Astrocyte of the spinal cord (primary cell): ENCODE data around the gene HK2.

ENCODE experiments used
- DNase-seq: peaks from one replicate; pipeline ENCODE4 v3.0.0; 2011; ENCODE audit warnings: low read depth, low spot score
- H3K4me3 ChIP-seq: 2 replicates; pipeline ENCODE4 v1.5.1; 2011; ENCODE audit warnings: low read depth, mild to moderate bottlenecking, low read length, moderate library complexity
- CTCF ChIP-seq: IDR thresholded peaks from 2 replicates; pipeline ENCODE4 v1.5.1; 2012; ENCODE audit warnings: low read depth, mild to moderate bottlenecking, low read length, inconsistent platforms
- in situ Hi-C: cut with HindIII; loops from 2 replicates; pipeline ENCODE4 v1.10.0; 2017; ENCODE audit warnings: low sequenced_read_pairs

HK2 gene

GRCh38 chr2:74927621-74928020, 93.7 kb downstream of the HK2 start:
- DNase-seq = no peak
- TF ChIP-seq CTCF = no peak
- in situ Hi-C loops = no loop called here
- H3K4me3 ChIP-seq = no peak overlapping the region

- TF ChIP-seq CTCF = no peak
Observed at GRCh38 chr2:74930811-74931486, 97.0 kb downstream of the HK2 start.

GRCh38 chr2:74931940-74932339, 98.0 kb downstream of the HK2 start:
- in situ Hi-C loops = no loop called here
- no peak for DNase-seq
- H3K4me3 ChIP-seq = no peak overlapping the region

More at GRCh38 chr2:74930811-74931486, 97.0 kb downstream of the HK2 start:
- H3K4me3 ChIP-seq = no peak overlapping the region
- in situ Hi-C loops = no loop called here
- no peak for DNase-seq

GRCh38 chr2:74935975-74936391, 102.1 kb downstream of the HK2 start:
- no peak for TF ChIP-seq CTCF
- DNase-seq = no peak
- in situ Hi-C loops = no loop called here
- H3K4me3 ChIP-seq = no peak overlapping the region

More at GRCh38 chr2:74931940-74932339, 98.0 kb downstream of the HK2 start:
- no peak for TF ChIP-seq CTCF

- in situ Hi-C loops = no loop called here
- no peak overlapping the region for H3K4me3 ChIP-seq
- TF ChIP-seq CTCF = no peak
- DNase-seq = no peak
Observed at GRCh38 chr2:74937221-74937880, 103.4 kb downstream of the HK2 start.

- no peak overlapping the region for H3K4me3 ChIP-seq
- no peak for TF ChIP-seq CTCF
- no peak for DNase-seq
- in situ Hi-C loops = no loop called here
Observed at GRCh38 chr2:74938264-74938663, 104.3 kb downstream of the HK2 start.
